Ascending aorta (tissue), 2 donors: ENCODE results near the gene ENPP6. TPM values are rescaled to one million over a fixed set of nuclear protein-coding genes. Genes with fewer than 3 reads are reported as not detected.

Experiments used
- DNase-seq, 2 donors: peaks; one replicate each; pipeline ENCODE4 v3.0.0-alpha.2; 2019; ENCODE audit warnings: low spot score in 2 of 2
- H3K27ac ChIP-seq, 2 donors: fragments of 200-600 bp; sonication (generic); one replicate each; pipeline ENCODE4 v1.5.1; 2016 to 2017; ENCODE audit warnings: mild to moderate bottlenecking in 1 of 2
- H3K27me3 ChIP-seq: fragments of 200-600 bp; sonication (generic); one replicate; pipeline ENCODE4 v1.5.1; 2017
- H3K36me3 ChIP-seq, 2 donors: fragments of 200-600 bp; sonication (generic); one replicate each; pipeline ENCODE4 v1.5.1; 2016
- H3K4me1 ChIP-seq, 2 donors: fragments of 200-600 bp; sonication (generic); one replicate each; pipeline ENCODE4 v1.5.1; 2016 to 2017; ENCODE audit warnings: mild to moderate bottlenecking in 1 of 2
- H3K4me3 ChIP-seq, 2 donors: fragments of 200-600 bp; sonication (generic); one replicate each; pipeline ENCODE4 v1.5.1; 2016 to 2017; ENCODE audit warnings: mild to moderate bottlenecking in 1 of 2
- H3K9me3 ChIP-seq, 2 donors: fragments of 200-600 bp; sonication (generic); one replicate each; pipeline ENCODE4 v1.5.1; 2016
- CTCF ChIP-seq, 3 experiments: fragments of 200-600 bp in 2 of 3; fragments of 450-650 bp in 1 of 3; sonication (generic) in 2 of 3; IDR thresholded peaks; one replicate each; pipeline ENCODE4 v1.5.1; 2016 to 2019; ENCODE audit warnings: antibody characterized with exemption in 3 of 3, mild to moderate bottlenecking in 1 of 3, moderate library complexity in 1 of 3
- intact Hi-C: fragments of 100-400 bp; cut with DNase I; formaldehyde crosslinking; loops from one replicate; pipeline ENCODE4 v1.15.1; 2023
- total RNA-seq: library from RNA; depleted of rRNA; stranded (reverse); fragments of >200 nt; gene quantifications from one replicate; pipeline ENCODE4 v1.1.0, GENCODE V29; 2016

The ENPP6 gene
- total RNA-seq, 1 donor from 2014 or later, result not detected

GRCh38 chr4:184248216-184248615, 30.5 kb upstream of the ENPP6 start:
- H3K4me3 ChIP-seq, result no peak overlapping the region
- DNase-seq, result no peak
- no peak overlapping the region for H3K27ac ChIP-seq
- H3K27me3 ChIP-seq, result no peaks in the 10 kb centered on the region
- no peak for TF ChIP-seq CTCF (IDR thresholded peaks at IDR 0.05)
- H3K9me3 ChIP-seq, result no peaks in the 10 kb centered on the region
- no peaks in the 10 kb centered on the region for H3K36me3 ChIP-seq
- intact Hi-C loops, result no loop called here
- H3K4me1 ChIP-seq, result no peaks in the 10 kb centered on the region

- Histone ChIP-seq H3K36me3 (no peaks in the 10 kb centered on the region), H3K4me3 (no peak overlapping the region), H3K27me3 (no peaks in the 10 kb centered on the region), H3K27ac (no peak overlapping the region), H3K4me1 (no peaks in the 10 kb centered on the region), H3K9me3 (no peaks in the 10 kb centered on the region)
- intact Hi-C loops, result no loop called here
- DNase-seq, result no peak
- no peak for TF ChIP-seq CTCF (IDR thresholded peaks at IDR 0.05)
Measured at GRCh38 chr4:184247421-184247820, 29.7 kb upstream of the ENPP6 start.

GRCh38 chr4:184246426-184246825, 28.8 kb upstream of the ENPP6 start:
- Histone ChIP-seq H3K4me3 (no peak overlapping the region), H3K4me1 (no peaks in the 10 kb centered on the region), H3K27ac (no peak overlapping the region), H3K36me3 (no peaks in the 10 kb centered on the region), H3K27me3 (no peaks in the 10 kb centered on the region), H3K9me3 (no peaks in the 10 kb centered on the region)
- DNase-seq, result no peak
- intact Hi-C loops, result no loop called here
- TF ChIP-seq CTCF (IDR thresholded peaks at IDR 0.05), result no peak

GRCh38 chr4:184238072-184238745, 20.5 kb upstream of the ENPP6 start:
- Histone ChIP-seq H3K27ac (no peak overlapping the region), H3K9me3 (no peaks in the 10 kb centered on the region), H3K36me3 (no peaks in the 10 kb centered on the region), H3K27me3 (no peaks in the 10 kb centered on the region), H3K4me1 (no peaks in the 10 kb centered on the region), H3K4me3 (no peak overlapping the region)
- DNase-seq, result no peak
- intact Hi-C loops, result no loop called here
- TF ChIP-seq CTCF (IDR thresholded peaks at IDR 0.05), result no peak

- H3K36me3 ChIP-seq, result no peaks in the 10 kb centered on the region
- H3K27ac ChIP-seq, result no peak overlapping the region
- intact Hi-C loops, result no loop called here
- no peak for TF ChIP-seq CTCF (IDR thresholded peaks at IDR 0.05)
- H3K4me1 ChIP-seq, result no peaks in the 10 kb centered on the region
- H3K9me3 ChIP-seq, result no peaks in the 10 kb centered on the region
- no peaks in the 10 kb centered on the region for H3K27me3 ChIP-seq
- DNase-seq, result no peak
- H3K4me3 ChIP-seq, result no peak overlapping the region
Measured at GRCh38 chr4:184237612-184238011, 19.9 kb upstream of the ENPP6 start.

- H3K36me3 ChIP-seq, result no peaks in the 10 kb centered on the region
- intact Hi-C loops, result no loop called here
- H3K27me3 ChIP-seq, result no peaks in the 10 kb centered on the region
- no peaks in the 10 kb centered on the region for H3K4me1 ChIP-seq
- no peak overlapping the region for H3K4me3 ChIP-seq
- no peaks in the 10 kb centered on the region for H3K9me3 ChIP-seq
- no peak overlapping the region for H3K27ac ChIP-seq
- no peak for TF ChIP-seq CTCF (IDR thresholded peaks at IDR 0.05)
- no peak for DNase-seq
Measured at GRCh38 chr4:184235526-184235925, 17.9 kb upstream of the ENPP6 start.
